HepG2 (cell line): ENCODE data around the gene FGFR3. TPM values are rescaled to one million over a fixed set of nuclear protein-coding genes. Genes with fewer than 3 reads are reported as not detected.

Experiments
- ATAC-seq: fragments of 200-7000 bp; cut with Tn5 transposase; 3 replicates; pipeline ENCODE4 v1.9.1; 2020; ENCODE audit warnings: mild to moderate bottlenecking, moderate library complexity
- BruUV-seq: library from RNA; stranded (reverse); fragments of 400-500 nt; replicated peaks from 2 replicates; lab custom pipeline; 2021; lab: Mats Ljungman, UMichigan
- CTCF ChIA-PET: fragments of 300-600 bp; formaldehyde crosslinking; extraction: SDS; loops from one replicate; lab custom pipeline; 2021; ENCODE audit warnings: low total read pairs, inconsistent platforms, low intra/inter-chr PET ratio; lab: Yijun Ruan, JAX
- POLR2A ChIA-PET: fragments of 350-600 bp; sonication (Branson Sonifier 250); formaldehyde crosslinking; loops from one replicate; lab custom pipeline; 2020; ENCODE audit warnings: antibody characterized with exemption, inconsistent platforms; lab: Yijun Ruan, JAX
- DNase-seq: peaks from one replicate; pipeline ENCODE4 v3.0.0-alpha.2; 2015; ENCODE audit warnings: low spot score
- FAIRE-seq: peaks from 3 replicates; lab custom pipeline; 2011; peaks lifted over from hg19 to GRCh38; lab: Jason Lieb, UNC
- H2AFZ ChIP-seq: one replicate; pipeline ENCODE4 v1.6.1; 2011; ENCODE audit warnings: low read length, inconsistent platforms
- H3K27ac ChIP-seq: fragments of 300-600 bp; 3 replicates; pipeline ENCODE4 v1.8.0; 2011; ENCODE audit warnings: mixed run types, mild to moderate bottlenecking, mixed read lengths, low read length, inconsistent platforms; ENCODE audit not compliant: insufficient read depth; ENCODE audit errors: extremely low read length
- H3K27me3 ChIP-seq, 2 experiments: fragments of 200-600 bp in 1 of 2; 2 replicates in 1 of 2; 3 replicates in 1 of 2; pipeline versions ENCODE4 v1.6.0 to v1.8.0; 2011; ENCODE audit warnings: low read length in 2 of 2, mild to moderate bottlenecking in 2 of 2, moderate library complexity in 2 of 2, inconsistent platforms in 1 of 2; ENCODE audit not compliant: insufficient read depth in 2 of 2, control insufficient read depth in 1 of 2
- H3K36me3 ChIP-seq, 2 experiments: fragments of 200-600 bp in 1 of 2; replicated peaks in 1 of 2; 2 replicates in 1 of 2; 3 replicates in 1 of 2; pipeline versions ENCODE4 v1.5.1 to v1.8.0; 2011; ENCODE audit warnings: low read length in 2 of 2, inconsistent platforms in 1 of 2; ENCODE audit not compliant: insufficient read depth in 2 of 2, control insufficient read depth in 1 of 2
- H3K4me1 ChIP-seq: 2 replicates; pipeline ENCODE4 v1.5.1; 2012; ENCODE audit warnings: low read length, inconsistent platforms; ENCODE audit not compliant: insufficient read depth
- H3K4me2 ChIP-seq: 2 replicates; pipeline ENCODE4 v1.6.0; 2011; ENCODE audit warnings: low read depth, low read length, inconsistent platforms
- H3K4me3 ChIP-seq, 3 experiments: fragments of 200-600 bp in 1 of 3; sonication (generic), shearing (Covaris generic) in 1 of 3; replicated peaks in 1 of 3; 2 replicates each; pipeline ENCODE4 v1.5.1; 2011 to 2016; ENCODE audit warnings: low read length in 3 of 3, inconsistent platforms in 2 of 3, low read depth in 2 of 3, mild to moderate bottlenecking in 2 of 3, control low read depth in 1 of 3, mixed read lengths in 1 of 3; ENCODE audit not compliant: insufficient read depth in 1 of 3
- H3K79me2 ChIP-seq: one replicate; pipeline ENCODE4 v1.6.1; 2011; ENCODE audit warnings: low read length, inconsistent platforms; ENCODE audit not compliant: insufficient read depth
- H3K9ac ChIP-seq: 2 replicates; pipeline ENCODE4 v1.6.0; 2011; ENCODE audit warnings: mild to moderate bottlenecking, low read depth, low read length, inconsistent platforms; ENCODE audit not compliant: insufficient read depth
- H3K9me3 ChIP-seq: 2 replicates; pipeline ENCODE4 v1.5.1; 2012; ENCODE audit warnings: mild to moderate bottlenecking, low read length
- H4K20me1 ChIP-seq: 2 replicates; pipeline ENCODE4 v1.6.0; 2011; ENCODE audit warnings: inconsistent platforms, mild to moderate bottlenecking, low read length, moderate library complexity; ENCODE audit not compliant: insufficient read depth
- AKAP8 ChIP-seq: sonication (generic); formaldehyde crosslinking; IDR thresholded peaks from 2 replicates; pipeline ENCODE4 v1.5.1; 2020; ENCODE audit warnings: mild to moderate bottlenecking, missing genetic modification reagents
- CHD4 ChIP-seq: fragments of 200-600 bp; sonication (generic); IDR thresholded peaks from 2 replicates; pipeline ENCODE4 v1.7.0; 2017; ENCODE audit warnings: mild to moderate bottlenecking, low read length, borderline replicate concordance
- DNMT1 ChIP-seq: sonication (generic); formaldehyde crosslinking; IDR thresholded peaks from 2 replicates; pipeline ENCODE4 v1.5.1; 2020; ENCODE audit warnings: mild to moderate bottlenecking, missing genetic modification reagents
- GABPB1 ChIP-seq: IDR thresholded peaks from 2 replicates; pipeline ENCODE4 v1.6.1; 2016; ENCODE audit warnings: mild to moderate bottlenecking, missing genetic modification reagents, moderate library complexity, missing compliant biosample characterization
- IRF2 ChIP-seq: IDR thresholded peaks from 2 replicates; pipeline ENCODE4 v1.6.1; 2018; ENCODE audit warnings: missing genetic modification reagents, missing compliant biosample characterization
- MTA1 ChIP-seq: sonication (generic); formaldehyde crosslinking; IDR thresholded peaks from 2 replicates; pipeline ENCODE4 v1.4.0; 2020; ENCODE audit warnings: missing genetic modification reagents, mild to moderate bottlenecking, borderline replicate concordance
- POLR2A ChIP-seq, 2 experiments: IDR thresholded peaks; 2 replicates each; pipeline ENCODE4 v1.6.1; 2011; ENCODE audit warnings: low read depth in 2 of 2, low read length in 2 of 2, mild to moderate bottlenecking in 1 of 2, moderate library complexity in 1 of 2; ENCODE audit not compliant: insufficient read depth in 1 of 2
- RAD21 ChIP-seq: fragments of 450-650 bp; formaldehyde crosslinking; IDR thresholded peaks from 2 replicates; pipeline ENCODE4 v1.5.0; 2020; ENCODE audit warnings: mild to moderate bottlenecking
- RBFOX2 ChIP-seq: fragments of 200-400 bp; formaldehyde crosslinking; IDR thresholded peaks from 2 replicates; pipeline ENCODE4 v1.6.1; 2017; ENCODE audit warnings: low read depth, mild to moderate bottlenecking, low read length
- REPIN1 ChIP-seq: sonication (generic); formaldehyde crosslinking; IDR thresholded peaks from 2 replicates; pipeline ENCODE4 v1.8.0; 2022; ENCODE audit warnings: missing genetic modification reagents, low read depth, mild to moderate bottlenecking, borderline replicate concordance
- SRF ChIP-seq: IDR thresholded peaks from 2 replicates; pipeline ENCODE4 v1.6.1; 2011; ENCODE audit warnings: mild to moderate bottlenecking, low read depth, low read length, moderate library complexity
- ZFP36 ChIP-seq: fragments of 150-350 bp; IDR thresholded peaks from 2 replicates; pipeline ENCODE4 v1.6.1; 2018; ENCODE audit warnings: borderline replicate concordance, low read length, low read depth; ENCODE audit not compliant: partially characterized antibody
- ZFP62 ChIP-seq: sonication (generic); formaldehyde crosslinking; IDR thresholded peaks from 2 replicates; pipeline ENCODE4 v1.4.0; 2020; ENCODE audit warnings: missing genetic modification reagents
- ZNF543 ChIP-seq: sonication (generic); formaldehyde crosslinking; IDR thresholded peaks from 2 replicates; pipeline ENCODE4 v1.4.0; 2020; ENCODE audit warnings: mild to moderate bottlenecking, missing genetic modification reagents
- ZNF678 ChIP-seq: sonication (generic); formaldehyde crosslinking; IDR thresholded peaks from 2 replicates; pipeline ENCODE4 v1.4.0; 2020; ENCODE audit warnings: mild to moderate bottlenecking, missing genetic modification reagents
- ZNF766 ChIP-seq: sonication (generic); formaldehyde crosslinking; IDR thresholded peaks from 2 replicates; pipeline ENCODE4 v1.5.0; 2020; ENCODE audit warnings: missing genetic modification reagents, borderline replicate concordance
- ZNF883 ChIP-seq: sonication (generic); formaldehyde crosslinking; IDR thresholded peaks from 2 replicates; pipeline ENCODE4 v1.5.1; 2020; ENCODE audit warnings: mild to moderate bottlenecking, missing genetic modification reagents; ENCODE audit errors: not compliant biosample characterization
- ZZZ3 ChIP-seq: sonication (generic); formaldehyde crosslinking; IDR thresholded peaks from 2 replicates; pipeline ENCODE4 v1.4.0; 2020; ENCODE audit warnings: missing genetic modification reagents, mild to moderate bottlenecking, borderline replicate concordance
- WGBS: methylation state at CpG from one replicate; pipeline ENCODE4 v1.1.6; 2017; ENCODE audit warnings: low lambda C conversion rate; 5-methylcytosine and 5-hydroxymethylcytosine counted together
- in situ Hi-C: cut with HindIII; loops from 2 replicates; pipeline ENCODE4 v1.10.0; 2017; ENCODE audit warnings: low pct_unique_long_range_greater_than_20kb; ENCODE audit not compliant: extremely low pct_ligation_motif_present
- intact Hi-C: fragments of 100-400 bp; cut with micrococcal nuclease; formaldehyde crosslinking; loops from one replicate; pipeline ENCODE4 v1.10.0; 2022; ENCODE audit not compliant: unreplicated experiment
- polyA plus RNA-seq, 8 experiments: library from polyadenylated mRNA; depleted of rRNA in 3 of 8; stranded (reverse) in 7 of 8; unstranded in 1 of 8; fragments of >200 nt; fragmentation: Illumina TruSeq in 4 of 8; extraction: Trizol in 4 of 8; gene quantifications; 2 replicates each; pipeline versions ENCODE4 v1.2.1 to v1.2.3, GENCODE V29; 2011 to 2016; ENCODE audit warnings: low read depth in 4 of 8, missing spikeins in 1 of 8, mixed read lengths in 1 of 8; ENCODE audit not compliant: insufficient read depth in 1 of 8
- total RNA-seq, 5 experiments: library from RNA; depleted of rRNA; stranded (reverse); fragments of >200 nt; fragmentation: Illumina TruSeq; extraction: Trizol; gene quantifications; 2 replicates each; pipeline ENCODE4 v1.2.3, GENCODE V29; 2016; ENCODE audit warnings: low read depth in 1 of 5
- TF ChIP-seq, protein P1 (sequence below): sonication (generic); formaldehyde crosslinking; IDR thresholded peaks from 2 replicates; pipeline ENCODE4 v1.4.0; 2020; ENCODE audit warnings: missing genetic modification reagents, borderline replicate concordance

Gene FGFR3
- total and polyA plus RNA-seq, 2 of the 13 experiments (the other 11 are each of a cell fraction or from before 2014, with no cell fraction given) = 103 to 109 TPM

DNA sequence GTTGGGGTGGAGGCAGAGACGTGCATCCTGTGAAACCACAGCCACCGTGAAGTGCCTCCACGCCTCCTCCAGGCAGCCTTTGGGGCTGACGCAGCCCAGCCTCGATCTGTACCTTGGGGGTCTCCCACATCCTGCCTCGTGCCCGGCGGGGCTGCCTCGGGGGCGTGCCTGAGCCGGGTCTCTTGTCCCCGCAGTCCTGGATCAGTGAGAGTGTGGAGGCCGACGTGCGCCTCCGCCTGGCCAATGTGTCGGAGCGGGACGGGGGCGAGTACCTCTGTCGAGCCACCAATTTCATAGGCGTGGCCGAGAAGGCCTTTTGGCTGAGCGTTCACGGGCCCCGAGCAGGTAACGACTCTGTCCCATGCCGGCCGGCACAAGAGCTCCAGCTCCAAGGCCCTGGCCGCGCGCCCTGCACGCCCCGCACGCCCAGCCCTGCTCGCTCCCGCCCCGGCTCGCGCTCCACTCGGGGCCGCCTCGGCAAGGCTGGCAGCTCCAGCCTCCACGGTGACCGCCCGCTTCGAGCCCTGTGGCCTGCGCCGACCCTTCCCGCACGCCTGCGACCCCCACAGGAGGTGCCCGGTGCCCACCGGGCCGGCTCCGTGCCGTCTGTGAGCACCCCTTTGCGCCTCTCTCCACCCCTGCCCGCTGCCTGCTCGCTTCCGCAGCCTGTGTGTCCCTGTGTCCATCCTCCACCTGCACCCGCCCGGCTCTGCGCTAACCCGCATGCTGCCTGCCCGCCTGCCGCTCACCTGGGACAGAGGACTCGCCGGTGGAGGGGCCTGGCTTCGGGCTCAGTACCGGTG, 9.8 kb downstream of the FGFR3 start:
- peaks cover 36 to 77% of the 10 kb centered on the region in 2 experiments for H3K36me3 ChIP-seq
- POLR2A ChIA-PET = interaction anchor here (0.9 to 28.6 kb wide), 7 partner anchors 7 to 55 kb away, joined by 5 to 1258 read pairs (median 19); partner anchors contain the start of gene FGFR3
- TF ChIP-seq ZNF883 (CRISPR knock-in tag) (peak; percentile 6), SRF (no peak), ZZZ3 (CRISPR knock-in tag) (no peak), ZNF766 (no peak), AKAP8 (CRISPR knock-in tag) (peak; percentile 35; the same call in 1 of the 2 replicates), REPIN1 (CRISPR knock-in tag) (0 out of 2 replicates have a peak, but pooled peaks have one; percentile 6), POLR2A (IDR thresholded peaks at IDR 0.05; ENCODE audit: insufficient read depth in 1 of 2, low read depth in 2 of 2, low read length in 2 of 2) (peak in 1 of 2 experiments; percentile 9; a peak in 1 of 4 replicates), ZNF678 (CRISPR knock-in tag) (peak; percentile 4; the same call in 1 of the 2 replicates), DNMT1 (0 out of 2 replicates have a peak, but pooled peaks have one; percentile 1), MTA1 (CRISPR knock-in tag) (peak; percentile 13; the same call in 1 of the 2 replicates), IRF2 (0 out of 2 replicates have a peak, but pooled peaks have one; percentile 5), RAD21 (CRISPR knock-in tag) (0 out of 2 replicates have a peak, but pooled peaks have one; percentile 3), ZFP36 (peak; percentile 43), ZNF543 (CRISPR knock-in tag) (0 out of 2 replicates have a peak, but pooled peaks have one; percentile 12), ZFP62 (CRISPR knock-in tag) (no peak), CHD4 (no peak), GABPB1 (CRISPR knock-in tag) (peak; percentile 27; the same call in 1 of the 2 replicates), RBFOX2 (peak; percentile 80)
- TF ChIP-seq, protein P1, sequence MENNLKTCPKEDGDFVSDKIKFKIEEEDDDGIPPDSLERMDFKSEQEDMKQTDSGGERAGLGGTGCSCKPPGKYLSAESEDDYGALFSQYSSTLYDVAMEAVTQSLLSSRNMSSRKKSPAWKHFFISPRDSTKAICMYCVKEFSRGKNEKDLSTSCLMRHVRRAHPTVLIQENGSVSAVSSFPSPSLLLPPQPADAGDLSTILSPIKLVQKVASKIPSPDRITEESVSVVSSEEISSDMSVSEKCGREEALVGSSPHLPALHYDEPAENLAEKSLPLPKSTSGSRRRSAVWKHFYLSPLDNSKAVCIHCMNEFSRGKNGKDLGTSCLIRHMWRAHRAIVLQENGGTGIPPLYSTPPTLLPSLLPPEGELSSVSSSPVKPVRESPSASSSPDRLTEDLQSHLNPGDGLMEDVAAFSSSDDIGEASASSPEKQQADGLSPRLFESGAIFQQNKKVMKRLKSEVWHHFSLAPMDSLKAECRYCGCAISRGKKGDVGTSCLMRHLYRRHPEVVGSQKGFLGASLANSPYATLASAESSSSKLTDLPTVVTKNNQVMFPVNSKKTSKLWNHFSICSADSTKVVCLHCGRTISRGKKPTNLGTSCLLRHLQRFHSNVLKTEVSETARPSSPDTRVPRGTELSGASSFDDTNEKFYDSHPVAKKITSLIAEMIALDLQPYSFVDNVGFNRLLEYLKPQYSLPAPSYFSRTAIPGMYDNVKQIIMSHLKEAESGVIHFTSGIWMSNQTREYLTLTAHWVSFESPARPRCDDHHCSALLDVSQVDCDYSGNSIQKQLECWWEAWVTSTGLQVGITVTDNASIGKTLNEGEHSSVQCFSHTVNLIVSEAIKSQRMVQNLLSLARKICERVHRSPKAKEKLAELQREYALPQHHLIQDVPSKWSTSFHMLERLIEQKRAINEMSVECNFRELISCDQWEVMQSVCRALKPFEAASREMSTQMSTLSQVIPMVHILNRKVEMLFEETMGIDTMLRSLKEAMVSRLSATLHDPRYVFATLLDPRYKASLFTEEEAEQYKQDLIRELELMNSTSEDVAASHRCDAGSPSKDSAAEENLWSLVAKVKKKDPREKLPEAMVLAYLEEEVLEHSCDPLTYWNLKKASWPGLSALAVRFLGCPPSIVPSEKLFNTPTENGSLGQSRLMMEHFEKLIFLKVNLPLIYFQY = peak; percentile 6; the same call in 1 of the 2 replicates

More for the DNA sequence above, 9.8 kb downstream of the FGFR3 start:
- Histone ChIP-seq H3K4me3 (no peak overlapping the region; a peak in 1 of 6 replicates), H3K4me1 (peaks cover 52% of the 10 kb centered on the region), H2AFZ (no peak overlapping the region), H3K27me3 (no peaks in the 10 kb centered on the region), H3K9ac (no peak overlapping the region), H3K9me3 (no peaks in the 10 kb centered on the region), H4K20me1 (peaks cover 29% of the 10 kb centered on the region), H3K27ac (peak overlapping the region; percentile 58), H3K4me2 (no peak overlapping the region), H3K79me2 (peaks cover 26% of the 10 kb centered on the region)
- DNase-seq = no peak
- 94% methylated on average over 42 of the region's 71 CpGs for WGBS
- no TSS peak for BruUV-seq
- intact Hi-C loops = no loop called here
- no peak for ATAC-seq
- CTCF ChIA-PET = no interaction called here
- FAIRE-seq = no peak
- in situ Hi-C loops = loop anchor here (10.0 kb wide), 1 partner anchor 48 kb away; no protein-coding TSS in a partner anchor
